ENCODE data around the gene DPF3. TPM values are rescaled to one million over a fixed set of nuclear protein-coding genes. Genes with fewer than 3 reads are reported as not detected.

DPF3 gene
- polyA plus RNA-seq, 2 of the 4 experiments (the other 2 are of a cell fraction): 0.05 to 0.09 TPM

DNA sequence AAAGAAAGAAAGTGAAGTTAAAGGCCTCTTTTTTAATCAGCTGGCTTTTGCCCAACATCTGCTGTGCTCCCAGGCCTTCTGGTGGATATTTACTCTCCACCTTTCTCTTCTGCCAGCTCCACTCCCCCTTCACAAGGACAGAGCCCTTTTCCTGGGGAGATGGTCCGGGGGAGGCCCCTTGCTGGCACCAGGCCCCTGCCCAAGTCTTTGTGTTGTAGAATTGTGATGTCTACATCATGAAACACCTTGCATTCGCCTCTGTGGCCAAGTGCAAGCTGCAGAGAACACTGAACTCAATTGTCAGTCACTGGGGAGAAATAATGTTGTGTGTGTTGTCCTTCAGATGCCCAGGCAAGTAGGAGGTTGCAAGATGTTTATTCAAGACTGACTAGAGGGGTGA, 150.3 kb downstream of the DPF3 start:
- TF ChIP-seq SMC3 (IDR thresholded peaks at IDR 0.05) (no peak), EHMT2 (IDR thresholded peaks at IDR 0.05; ENCODE audit: low read depth) (no peak), CHD2 (IDR thresholded peaks at IDR 0.05; ENCODE audit: low read length, partially characterized antibody) (no peak), JUNB (IDR thresholded peaks at IDR 0.05) (no peak), ZC3H11A (IDR thresholded peaks at IDR 0.05) (no peak), KDM5A (IDR thresholded peaks at IDR 0.05) (no peak), RFX5 (IDR thresholded peaks at IDR 0.05) (no peak)
- WGBS (ENCODE audit: missing lambda C conversion rate): 22% methylated on average over 2 of the region's 2 CpGs
- Histone ChIP-seq H3K4me2 (no peak overlapping the region), H3K4me1 (peaks cover 8% of the 10 kb centered on the region; the same call in 2 of the 3 replicates), H3K9me3 (no peaks in the 10 kb centered on the region), H3K4me3 (no peak overlapping the region), H3K27ac (no peak overlapping the region)
- ChIA-PET POLR2A (no interaction called here), CTCF (interaction anchor here (0.6 to 1.5 kb wide), 2 partner anchors 229 to 552 kb away, joined by 3 to 4 read pairs; no protein-coding TSS in a partner anchor)
- no peak for ATAC-seq
- no peak for DNase-seq (ENCODE audit: low read depth in 1 of 2, low spot score in 1 of 2)
- no peak for FAIRE-seq

DNA sequence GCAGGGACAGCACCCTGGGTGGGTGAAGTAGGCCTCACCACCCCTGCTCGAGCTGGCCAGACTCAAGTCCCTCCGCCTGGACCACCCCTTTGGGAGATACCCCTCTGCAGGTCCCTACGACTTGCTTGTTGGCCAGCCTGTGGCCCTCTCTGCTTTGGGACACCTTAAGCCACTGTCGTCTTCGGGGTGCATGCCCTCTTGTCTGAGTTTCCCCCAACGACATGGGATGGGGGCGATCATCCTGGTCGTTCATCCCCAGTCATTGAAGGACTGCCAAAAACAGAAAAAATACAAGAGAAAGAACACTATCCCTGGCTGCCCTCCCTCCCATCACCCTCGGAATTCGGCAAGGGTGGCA, 151.1 kb downstream of the DPF3 start:
- TF ChIP-seq TP53 (CRISPR knock-in tag; IDR thresholded peaks at IDR 0.05) (no peak), CHD2 (IDR thresholded peaks at IDR 0.05; ENCODE audit: low read length, partially characterized antibody) (no peak), HOXA7 (CRISPR knock-in tag; IDR thresholded peaks at IDR 0.05) (no peak), HOXB13 (CRISPR knock-in tag; IDR thresholded peaks at IDR 0.05; ENCODE audit: low read depth) (no peak), MAZ (IDR thresholded peaks at IDR 0.05; ENCODE audit: borderline replicate concordance, low read depth, low read length) (no peak), ESRRA (IDR thresholded peaks at IDR 0.05; ENCODE audit: borderline replicate concordance, low read length) (no peak), HOXB5 (CRISPR knock-in tag; IDR thresholded peaks at IDR 0.05) (no peak), JUNB (IDR thresholded peaks at IDR 0.05) (no peak), KDM1A (IDR thresholded peaks at IDR 0.05; ENCODE audit: low read depth) (no peak)
- TF ChIP-seq, protein P1, sequence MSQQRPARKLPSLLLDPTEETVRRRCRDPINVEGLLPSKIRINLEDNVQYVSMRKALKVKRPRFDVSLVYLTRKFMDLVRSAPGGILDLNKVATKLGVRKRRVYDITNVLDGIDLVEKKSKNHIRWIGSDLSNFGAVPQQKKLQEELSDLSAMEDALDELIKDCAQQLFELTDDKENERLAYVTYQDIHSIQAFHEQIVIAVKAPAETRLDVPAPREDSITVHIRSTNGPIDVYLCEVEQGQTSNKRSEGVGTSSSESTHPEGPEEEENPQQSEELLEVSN (IDR thresholded peaks at IDR 0.05; ENCODE audit: borderline replicate concordance, low read depth): no peak
- ATAC-seq: no peak

DNA sequence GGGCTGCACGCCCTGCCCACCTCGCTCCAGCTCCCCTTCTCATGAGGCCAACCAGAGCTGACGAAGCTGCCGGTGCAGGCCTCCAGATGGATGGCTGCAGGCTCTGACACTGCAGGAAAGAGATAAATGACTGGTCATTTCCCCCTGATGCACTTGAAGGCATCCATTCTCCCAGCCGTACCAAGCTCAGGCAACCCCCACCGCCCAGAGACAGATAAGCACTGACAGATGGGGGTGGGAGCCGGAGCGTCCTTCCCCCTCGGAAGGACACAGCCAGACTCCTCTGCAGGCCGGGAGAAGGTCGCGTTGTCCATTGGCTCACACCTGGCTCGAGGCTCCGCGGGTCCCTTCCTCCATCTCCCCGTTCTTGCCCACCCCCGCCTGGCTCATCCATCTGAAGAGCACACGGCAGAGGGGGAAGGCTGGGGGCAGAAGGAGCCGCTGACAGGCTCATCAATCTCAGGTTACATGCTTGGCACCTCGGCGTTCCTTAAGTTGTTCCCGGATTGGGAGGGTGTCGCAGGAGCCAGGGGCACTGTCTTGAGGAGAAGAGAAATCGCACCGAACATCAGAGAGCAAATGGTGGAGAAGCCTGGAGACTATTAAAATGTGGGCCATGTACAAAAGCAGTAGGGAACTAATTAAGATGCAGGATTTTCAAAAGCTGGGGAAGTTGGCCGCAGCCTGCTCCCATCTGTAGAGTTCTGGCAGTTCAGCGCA, 151.6 kb downstream of the DPF3 start:
- Histone ChIP-seq H3K4me3 (no peak overlapping the region), H3K4me2 (no peak overlapping the region), H3K4me1 (peaks cover 8% of the 10 kb centered on the region; the same call in 2 of the 3 replicates), H3K27ac (no peak overlapping the region), H3K9me3 (no peaks in the 10 kb centered on the region)
- DNase-seq (ENCODE audit: low read depth in 1 of 2, low spot score in 1 of 2): no peak
- no peak for FAIRE-seq
- 86% methylated on average over 25 of the region's 27 CpGs for WGBS (ENCODE audit: missing lambda C conversion rate)
- no peak for ATAC-seq
- no peak for TF ChIP-seq SREBF2 (IDR thresholded peaks at IDR 0.05)
- TF ChIP-seq, protein P2, sequence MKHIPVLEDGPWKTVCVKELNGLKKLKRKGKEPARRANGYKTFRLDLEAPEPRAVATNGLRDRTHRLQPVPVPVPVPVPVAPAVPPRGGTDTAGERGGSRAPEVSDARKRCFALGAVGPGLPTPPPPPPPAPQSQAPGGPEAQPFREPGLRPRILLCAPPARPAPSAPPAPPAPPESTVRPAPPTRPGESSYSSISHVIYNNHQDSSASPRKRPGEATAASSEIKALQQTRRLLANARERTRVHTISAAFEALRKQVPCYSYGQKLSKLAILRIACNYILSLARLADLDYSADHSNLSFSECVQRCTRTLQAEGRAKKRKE (CRISPR knock-in tag; IDR thresholded peaks at IDR 0.05; ENCODE audit: low read depth): no peak
- CTCF ChIA-PET: interaction anchor here (0.6 kb wide), 1 partner anchor 225 kb away, joined by 3 read pairs; no protein-coding TSS in a partner anchor
- POLR2A ChIA-PET: no interaction called here

More for the DNA sequence above, 151.1 kb downstream of the DPF3 start:
- no peak for FAIRE-seq
- ChIA-PET POLR2A (no interaction called here), CTCF (interaction anchor here (1.5 kb wide), 1 partner anchor 229 kb away, joined by 4 read pairs; no protein-coding TSS in a partner anchor)
- Histone ChIP-seq H3K9me3 (no peaks in the 10 kb centered on the region), H3K4me2 (no peak overlapping the region), H3K4me1 (peaks cover 8% of the 10 kb centered on the region; the same call in 2 of the 3 replicates), H3K27ac (no peak overlapping the region), H3K4me3 (no peak overlapping the region)
- no peak for DNase-seq (ENCODE audit: low read depth in 1 of 2, low spot score in 1 of 2)
- WGBS (ENCODE audit: missing lambda C conversion rate): 69% methylated on average over 10 of the region's 10 CpGs

DNA sequence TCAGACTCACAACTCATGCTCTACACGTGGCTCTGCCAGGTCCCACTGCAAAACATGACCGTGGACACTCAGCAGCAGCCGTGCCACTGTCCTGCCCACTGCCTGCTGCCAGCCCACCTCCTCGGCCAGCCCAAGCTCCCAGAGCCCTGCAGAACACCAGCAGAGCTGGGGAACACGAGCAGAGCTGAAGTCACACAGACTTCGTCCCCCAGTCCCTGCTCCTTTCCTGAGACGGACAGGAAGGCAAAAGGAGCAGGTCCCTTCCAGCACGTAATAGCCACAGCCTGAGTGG, 152.1 kb downstream of the DPF3 start:
- WGBS (ENCODE audit: missing lambda C conversion rate): 66% methylated on average over 8 of the region's 8 CpGs
- Histone ChIP-seq H3K4me1 (peaks cover 8% of the 10 kb centered on the region; the same call in 2 of the 3 replicates), H3K4me3 (no peak overlapping the region), H3K4me2 (no peak overlapping the region), H3K9me3 (no peaks in the 10 kb centered on the region), H3K27ac (no peak overlapping the region)
- FAIRE-seq: no peak
- ChIA-PET POLR2A (no interaction called here), CTCF (interaction anchor here (0.6 kb wide), 1 partner anchor 225 kb away, joined by 3 read pairs; no protein-coding TSS in a partner anchor)
- no peak for ATAC-seq
- no peak for DNase-seq (ENCODE audit: low read depth in 1 of 2, low spot score in 1 of 2)
- TF ChIP-seq, protein P3, sequence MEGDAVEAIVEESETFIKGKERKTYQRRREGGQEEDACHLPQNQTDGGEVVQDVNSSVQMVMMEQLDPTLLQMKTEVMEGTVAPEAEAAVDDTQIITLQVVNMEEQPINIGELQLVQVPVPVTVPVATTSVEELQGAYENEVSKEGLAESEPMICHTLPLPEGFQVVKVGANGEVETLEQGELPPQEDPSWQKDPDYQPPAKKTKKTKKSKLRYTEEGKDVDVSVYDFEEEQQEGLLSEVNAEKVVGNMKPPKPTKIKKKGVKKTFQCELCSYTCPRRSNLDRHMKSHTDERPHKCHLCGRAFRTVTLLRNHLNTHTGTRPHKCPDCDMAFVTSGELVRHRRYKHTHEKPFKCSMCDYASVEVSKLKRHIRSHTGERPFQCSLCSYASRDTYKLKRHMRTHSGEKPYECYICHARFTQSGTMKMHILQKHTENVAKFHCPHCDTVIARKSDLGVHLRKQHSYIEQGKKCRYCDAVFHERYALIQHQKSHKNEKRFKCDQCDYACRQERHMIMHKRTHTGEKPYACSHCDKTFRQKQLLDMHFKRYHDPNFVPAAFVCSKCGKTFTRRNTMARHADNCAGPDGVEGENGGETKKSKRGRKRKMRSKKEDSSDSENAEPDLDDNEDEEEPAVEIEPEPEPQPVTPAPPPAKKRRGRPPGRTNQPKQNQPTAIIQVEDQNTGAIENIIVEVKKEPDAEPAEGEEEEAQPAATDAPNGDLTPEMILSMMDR (IDR thresholded peaks at IDR 0.05): no peak
- TF ChIP-seq MAFK (IDR thresholded peaks at IDR 0.05; ENCODE audit: partially characterized antibody) (no peak), EHMT2 (IDR thresholded peaks at IDR 0.05; ENCODE audit: low read depth) (no peak), RCOR1 (IDR thresholded peaks at IDR 0.05; ENCODE audit: low read depth, low read length) (no peak), TP53 (CRISPR knock-in tag; IDR thresholded peaks at IDR 0.05) (no peak), NFE2L2 (conservative IDR thresholded peaks at IDR 0.05; ENCODE audit: low read length) (no peak), KDM1A (IDR thresholded peaks at IDR 0.05; ENCODE audit: low read depth) (no peak), HDAC2 (IDR thresholded peaks at IDR 0.05) (no peak)
- TF ChIP-seq, protein P4, sequence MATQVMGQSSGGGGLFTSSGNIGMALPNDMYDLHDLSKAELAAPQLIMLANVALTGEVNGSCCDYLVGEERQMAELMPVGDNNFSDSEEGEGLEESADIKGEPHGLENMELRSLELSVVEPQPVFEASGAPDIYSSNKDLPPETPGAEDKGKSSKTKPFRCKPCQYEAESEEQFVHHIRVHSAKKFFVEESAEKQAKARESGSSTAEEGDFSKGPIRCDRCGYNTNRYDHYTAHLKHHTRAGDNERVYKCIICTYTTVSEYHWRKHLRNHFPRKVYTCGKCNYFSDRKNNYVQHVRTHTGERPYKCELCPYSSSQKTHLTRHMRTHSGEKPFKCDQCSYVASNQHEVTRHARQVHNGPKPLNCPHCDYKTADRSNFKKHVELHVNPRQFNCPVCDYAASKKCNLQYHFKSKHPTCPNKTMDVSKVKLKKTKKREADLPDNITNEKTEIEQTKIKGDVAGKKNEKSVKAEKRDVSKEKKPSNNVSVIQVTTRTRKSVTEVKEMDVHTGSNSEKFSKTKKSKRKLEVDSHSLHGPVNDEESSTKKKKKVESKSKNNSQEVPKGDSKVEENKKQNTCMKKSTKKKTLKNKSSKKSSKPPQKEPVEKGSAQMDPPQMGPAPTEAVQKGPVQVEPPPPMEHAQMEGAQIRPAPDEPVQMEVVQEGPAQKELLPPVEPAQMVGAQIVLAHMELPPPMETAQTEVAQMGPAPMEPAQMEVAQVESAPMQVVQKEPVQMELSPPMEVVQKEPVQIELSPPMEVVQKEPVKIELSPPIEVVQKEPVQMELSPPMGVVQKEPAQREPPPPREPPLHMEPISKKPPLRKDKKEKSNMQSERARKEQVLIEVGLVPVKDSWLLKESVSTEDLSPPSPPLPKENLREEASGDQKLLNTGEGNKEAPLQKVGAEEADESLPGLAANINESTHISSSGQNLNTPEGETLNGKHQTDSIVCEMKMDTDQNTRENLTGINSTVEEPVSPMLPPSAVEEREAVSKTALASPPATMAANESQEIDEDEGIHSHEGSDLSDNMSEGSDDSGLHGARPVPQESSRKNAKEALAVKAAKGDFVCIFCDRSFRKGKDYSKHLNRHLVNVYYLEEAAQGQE (IDR thresholded peaks at IDR 0.05): no peak
- TF ChIP-seq, protein P1 (IDR thresholded peaks at IDR 0.05; ENCODE audit: borderline replicate concordance, low read depth): no peak

Measured in A549 (cell line).